Cardiac fibroblast (primary cell): Measurements from ENCODE around the gene MSH3.

Source experiments
- DNase-seq, 2 donors: peaks; one replicate each; pipeline versions ENCODE4 v3.0.0 to v3.0.0-alpha.2; 2010; ENCODE audit warnings: low read depth in 2 of 2
- H3K4me3 ChIP-seq, 2 donors: replicated peaks in 1 of 2; 1 replicate in 1 of 2; 2 replicates in 1 of 2; pipeline ENCODE4 v1.5.1; 2011; ENCODE audit warnings: low read depth in 2 of 2, low read length in 2 of 2, mild to moderate bottlenecking in 2 of 2, moderate library complexity in 1 of 2
- CTCF ChIP-seq: IDR thresholded peaks from one replicate; pipeline ENCODE4 v1.5.1; 2011; ENCODE audit warnings: low read depth, mild to moderate bottlenecking, low read length, inconsistent platforms

Gene MSH3

GRCh38 chr5:80762573-80762972 is 108.1 kb downstream of the MSH3 start:
- no peak for DNase-seq
- TF ChIP-seq CTCF, result no peak

GRCh38 chr5:80763211-80763610 is 108.8 kb downstream of the MSH3 start:
- TF ChIP-seq CTCF, result no peak
- DNase-seq, result peak; percentile 26 to 31
- no peak overlapping the region for H3K4me3 ChIP-seq

More at GRCh38 chr5:80762573-80762972, 108.1 kb downstream of the MSH3 start:
- no peak overlapping the region for H3K4me3 ChIP-seq

- DNase-seq, result no peak
- TF ChIP-seq CTCF, result no peak
Observed at GRCh38 chr5:80763873-80764647, 109.6 kb downstream of the MSH3 start.

DNA sequence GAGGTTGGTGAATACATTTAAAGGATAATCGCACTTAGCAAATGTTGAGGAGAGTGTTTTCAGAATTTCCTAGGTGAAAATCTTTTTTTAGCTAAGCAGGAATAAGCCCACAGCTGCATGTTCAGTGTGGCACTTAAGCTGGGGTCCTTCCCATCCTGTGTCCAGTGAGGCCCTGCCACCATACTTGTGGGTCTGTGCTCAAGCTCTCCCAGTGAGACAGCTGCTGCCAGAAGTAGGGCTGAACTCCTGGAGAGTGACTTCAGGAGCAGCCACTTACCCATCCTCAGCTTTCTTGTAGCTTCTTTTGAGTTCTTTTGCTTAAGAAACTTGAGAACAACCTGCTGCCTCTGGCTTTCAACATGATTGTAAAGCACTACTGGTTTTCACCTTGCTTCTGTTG is 110.3 kb downstream of the MSH3 start:
- DNase-seq, result no peak
- H3K4me3 ChIP-seq, result no peak overlapping the region
- TF ChIP-seq CTCF, result no peak

More at GRCh38 chr5:80763873-80764647, 109.6 kb downstream of the MSH3 start:
- H3K4me3 ChIP-seq, result no peak overlapping the region

DNA sequence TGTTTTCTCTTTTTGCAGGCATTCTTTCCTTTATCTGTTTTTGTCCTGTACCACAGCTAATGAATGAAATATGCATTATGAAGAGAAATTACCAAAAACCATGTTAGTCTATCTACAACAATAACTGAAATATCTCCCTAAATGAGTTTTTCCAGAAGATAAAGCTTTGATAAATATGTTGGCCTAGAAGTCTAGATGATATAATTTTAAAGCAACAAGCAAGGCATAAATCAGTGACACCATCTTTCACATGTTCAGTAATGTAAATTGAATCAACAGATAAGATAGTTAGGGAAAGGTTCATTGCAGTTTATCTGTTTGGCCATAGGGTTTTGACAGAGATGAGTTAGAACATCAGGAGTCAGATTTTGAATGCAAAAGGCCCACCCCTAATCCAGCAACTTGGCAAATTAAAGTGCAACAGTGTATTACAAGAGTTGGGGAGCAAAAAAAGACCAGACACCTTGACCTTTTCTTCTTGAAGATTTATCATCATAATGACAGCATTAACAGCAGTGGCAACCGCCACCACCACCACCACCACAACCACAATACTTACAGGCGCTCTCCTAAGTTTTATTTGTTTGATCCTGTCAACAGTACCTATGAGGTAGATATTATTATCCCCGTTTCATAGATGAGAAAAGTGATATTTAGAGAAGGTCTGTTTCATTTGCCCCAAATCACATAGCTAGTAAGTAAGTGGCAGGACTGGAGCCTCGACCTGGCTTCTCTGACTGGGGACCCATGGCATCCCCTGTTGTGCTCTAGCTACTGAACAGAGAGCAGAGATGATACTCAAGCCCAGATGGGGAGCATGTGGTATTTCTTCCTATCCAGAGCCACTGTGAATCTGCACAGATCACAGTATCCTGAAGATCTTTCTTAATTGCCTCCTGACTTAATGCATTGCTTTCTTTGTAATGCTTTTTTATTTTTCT is 123.2 kb downstream of the MSH3 start:
- DNase-seq, result no peak
- H3K4me3 ChIP-seq, result no peak overlapping the region
- TF ChIP-seq CTCF, result no peak

DNA sequence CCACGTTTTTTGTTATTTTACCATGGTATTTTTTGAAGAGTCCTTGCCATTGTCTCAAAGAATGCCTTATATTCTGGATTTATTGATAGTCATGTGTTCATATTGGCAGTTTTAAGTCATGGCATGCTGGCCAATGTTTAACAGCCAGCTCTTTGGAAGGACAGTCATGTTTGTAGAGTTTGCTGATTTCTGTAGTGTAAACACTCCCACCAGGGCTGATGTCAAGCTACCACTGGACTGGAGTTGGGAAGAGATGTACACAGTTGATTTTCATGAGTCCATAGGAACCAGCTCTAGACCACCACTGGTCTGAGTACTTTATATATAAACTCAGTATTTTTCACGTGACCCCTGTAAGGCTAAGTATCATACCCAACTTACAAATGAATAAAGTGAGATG is 125.6 kb downstream of the MSH3 start:
- H3K4me3 ChIP-seq, result no peak overlapping the region
- no peak for TF ChIP-seq CTCF
- DNase-seq, result no peak
